IPS-20b (cell line): Measurements from ENCODE around the gene EDIL3.

ENCODE experiments used
- H3K27ac ChIP-seq: one replicate; pipeline ENCODE4 v1.5.1; 2013; ENCODE audit warnings: low read length
- H3K27me3 ChIP-seq: 2 replicates; pipeline ENCODE4 v1.6.1; 2013; ENCODE audit warnings: mild to moderate bottlenecking, low read length, inconsistent platforms; ENCODE audit not compliant: insufficient read depth
- H3K36me3 ChIP-seq: 2 replicates; pipeline ENCODE4 v1.6.1; 2013; ENCODE audit warnings: low read depth, mild to moderate bottlenecking, inconsistent platforms, low read length, moderate library complexity; ENCODE audit not compliant: insufficient read depth
- H3K4me1 ChIP-seq: 2 replicates; pipeline ENCODE4 v1.6.1; 2013; ENCODE audit warnings: mild to moderate bottlenecking, control low read depth, inconsistent platforms, low read length, moderate library complexity; ENCODE audit not compliant: insufficient read depth
- H3K4me3 ChIP-seq: 2 replicates; pipeline ENCODE4 v1.5.1; 2013; ENCODE audit warnings: mild to moderate bottlenecking, low read length, inconsistent platforms
- H3K9ac ChIP-seq: 2 replicates; pipeline ENCODE4 v1.6.1; 2013; ENCODE audit warnings: low read depth, mild to moderate bottlenecking, inconsistent platforms, low read length, moderate library complexity
- H3K9me3 ChIP-seq: 2 replicates; pipeline ENCODE4 v1.6.1; 2013; ENCODE audit warnings: mild to moderate bottlenecking, low read depth, low read length, inconsistent platforms; ENCODE audit not compliant: insufficient read depth

The EDIL3 gene

DNA sequence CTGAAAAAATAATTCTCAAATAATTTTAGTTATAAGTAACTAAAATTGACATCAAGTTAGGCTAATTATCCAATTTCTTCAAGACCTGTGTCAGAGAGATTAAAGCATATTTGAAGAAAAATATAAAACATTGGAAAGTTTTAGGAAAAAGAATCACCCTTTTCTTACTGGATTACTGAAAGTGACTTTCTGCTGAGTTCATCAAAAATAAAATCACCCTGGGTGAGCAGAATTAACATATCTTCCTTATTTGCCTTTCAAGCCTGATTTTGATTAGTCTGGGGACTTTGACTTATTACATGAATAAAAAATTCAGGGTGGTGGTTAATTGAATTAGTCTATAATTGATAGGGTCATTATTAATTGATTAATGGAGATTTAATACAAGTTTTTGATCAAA, 411.8 kb downstream of the EDIL3 start:
- Histone ChIP-seq H3K4me1 (peaks cover 21% of the 10 kb centered on the region), H3K36me3 (no peaks in the 10 kb centered on the region), H3K27ac (no peak overlapping the region), H3K4me3 (no peak overlapping the region), H3K9me3 (no peaks in the 10 kb centered on the region), H3K27me3 (no peaks in the 10 kb centered on the region), H3K9ac (no peak overlapping the region)

DNA sequence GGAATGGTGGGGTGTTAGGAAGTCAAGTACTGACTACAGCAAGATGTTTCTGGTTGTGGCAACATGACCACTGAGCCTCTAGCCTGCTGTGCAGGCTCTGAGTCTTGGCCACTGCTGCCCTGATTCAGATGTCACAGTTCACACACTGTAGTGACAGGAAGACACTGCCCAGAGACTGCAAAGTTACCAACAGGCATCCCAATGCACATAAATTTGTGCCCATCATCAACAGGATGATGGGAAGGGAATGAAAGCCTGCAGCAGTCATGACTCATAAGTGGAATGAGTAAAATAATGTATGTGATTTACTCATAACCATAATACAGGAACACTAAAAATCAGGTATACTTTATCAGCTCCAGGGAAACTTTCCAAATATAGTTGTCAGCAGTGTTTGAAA, 412.4 kb downstream of the EDIL3 start:
- no peaks in the 10 kb centered on the region for H3K27me3 ChIP-seq
- no peaks in the 10 kb centered on the region for H3K9me3 ChIP-seq
- H3K9ac ChIP-seq, result peak overlapping the region; percentile 32; the same call in 1 of the 2 replicates
- no peak overlapping the region for H3K27ac ChIP-seq
- no peaks in the 10 kb centered on the region for H3K36me3 ChIP-seq
- peaks cover 21% of the 10 kb centered on the region for H3K4me1 ChIP-seq
- no peak overlapping the region for H3K4me3 ChIP-seq

DNA sequence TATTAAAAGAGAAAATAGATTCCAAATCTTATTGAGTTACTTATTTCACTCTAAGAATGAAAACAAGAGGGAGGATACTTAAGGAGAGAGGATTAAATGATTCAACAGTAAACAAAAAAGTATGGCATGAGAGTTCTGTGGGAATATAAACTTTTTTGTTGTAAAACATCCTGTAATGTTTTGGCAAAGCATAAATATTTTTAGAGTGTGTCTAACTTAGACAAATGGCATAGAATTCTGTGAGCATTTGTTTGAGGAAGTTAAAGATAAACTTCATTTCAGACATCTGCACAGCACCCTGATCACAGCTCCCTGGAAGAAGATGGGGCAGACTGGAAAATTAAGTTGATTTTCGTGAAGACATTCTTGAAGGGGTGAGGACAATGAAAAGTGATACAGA, 417.3 kb downstream of the EDIL3 start:
- Histone ChIP-seq H3K9ac (no peak overlapping the region), H3K27ac (no peak overlapping the region), H3K27me3 (no peaks in the 10 kb centered on the region), H3K4me3 (no peak overlapping the region), H3K4me1 (peaks cover 3% of the 10 kb centered on the region; the same call in 1 of the 2 replicates), H3K9me3 (no peaks in the 10 kb centered on the region), H3K36me3 (no peaks in the 10 kb centered on the region)

DNA sequence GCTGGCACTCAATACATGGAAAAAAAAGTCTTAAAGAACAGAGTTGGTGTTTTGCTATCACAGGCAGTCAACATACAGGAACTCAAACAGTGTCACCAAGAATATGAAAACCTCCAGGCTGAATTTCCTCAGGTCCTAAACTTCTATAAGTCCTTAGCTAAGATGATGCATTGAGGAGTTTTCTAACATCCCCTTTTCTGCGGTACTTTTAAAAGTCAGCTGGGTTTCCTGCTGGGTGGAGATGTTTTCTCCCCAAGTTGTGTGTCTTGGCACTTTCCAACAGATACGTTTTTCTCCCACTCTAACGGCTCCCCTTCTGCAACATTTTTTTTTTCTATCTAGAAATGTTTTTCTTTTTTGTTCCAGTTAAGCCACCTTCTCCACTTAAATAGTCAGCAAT, 419.2 kb downstream of the EDIL3 start:
- H3K4me1 ChIP-seq, result no peaks in the 10 kb centered on the region
- no peaks in the 10 kb centered on the region for H3K36me3 ChIP-seq
- H3K27me3 ChIP-seq, result no peaks in the 10 kb centered on the region
- H3K9me3 ChIP-seq, result no peaks in the 10 kb centered on the region
- no peak overlapping the region for H3K27ac ChIP-seq
- no peak overlapping the region for H3K9ac ChIP-seq
- no peak overlapping the region for H3K4me3 ChIP-seq

DNA sequence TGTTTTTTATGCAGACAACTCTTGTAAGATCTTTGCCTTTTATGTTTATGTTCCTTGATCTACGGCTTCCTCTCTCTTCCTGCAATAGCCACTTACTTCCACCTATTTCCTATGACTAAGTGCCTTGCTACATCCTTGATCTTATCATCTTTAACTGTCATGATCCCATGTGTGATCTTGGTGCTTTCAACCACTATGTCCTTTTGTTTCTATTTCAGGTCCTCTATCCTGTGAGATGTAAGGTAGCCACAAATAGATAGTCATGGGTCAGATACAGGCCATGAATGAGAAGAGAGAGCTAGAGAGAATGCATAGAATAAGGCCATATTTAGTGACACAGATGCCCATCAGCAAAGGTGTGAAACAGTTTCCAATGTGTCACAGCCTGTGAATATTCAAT, 420.4 kb downstream of the EDIL3 start:
- Histone ChIP-seq H3K9me3 (no peaks in the 10 kb centered on the region), H3K36me3 (no peaks in the 10 kb centered on the region), H3K4me3 (no peak overlapping the region), H3K27ac (no peak overlapping the region), H3K27me3 (no peaks in the 10 kb centered on the region), H3K4me1 (no peaks in the 10 kb centered on the region), H3K9ac (no peak overlapping the region)

DNA sequence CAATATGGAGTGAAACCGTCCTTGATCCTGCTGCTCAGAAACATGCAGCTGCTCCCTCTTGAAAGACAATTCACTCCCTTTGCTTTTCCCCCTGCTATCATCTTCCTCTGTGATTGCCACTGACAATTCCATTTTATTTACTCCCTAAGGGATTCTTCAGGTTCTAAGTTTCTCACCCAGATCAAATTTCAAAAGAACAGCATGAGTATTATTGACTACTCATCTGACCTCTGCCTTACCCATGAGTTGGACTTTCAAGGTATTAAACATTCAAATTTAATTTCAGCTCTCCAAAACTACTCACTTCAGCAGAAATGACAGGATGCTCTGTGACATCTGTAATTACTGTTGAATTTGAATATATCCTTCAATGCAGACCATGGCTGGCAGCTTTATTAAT, 427.5 kb downstream of the EDIL3 start:
- no peak overlapping the region for H3K4me3 ChIP-seq
- no peaks in the 10 kb centered on the region for H3K9me3 ChIP-seq
- no peak overlapping the region for H3K27ac ChIP-seq
- H3K4me1 ChIP-seq, result peaks cover 4% of the 10 kb centered on the region; the same call in 1 of the 2 replicates
- H3K9ac ChIP-seq, result no peak overlapping the region
- no peaks in the 10 kb centered on the region for H3K27me3 ChIP-seq
- no peaks in the 10 kb centered on the region for H3K36me3 ChIP-seq

DNA sequence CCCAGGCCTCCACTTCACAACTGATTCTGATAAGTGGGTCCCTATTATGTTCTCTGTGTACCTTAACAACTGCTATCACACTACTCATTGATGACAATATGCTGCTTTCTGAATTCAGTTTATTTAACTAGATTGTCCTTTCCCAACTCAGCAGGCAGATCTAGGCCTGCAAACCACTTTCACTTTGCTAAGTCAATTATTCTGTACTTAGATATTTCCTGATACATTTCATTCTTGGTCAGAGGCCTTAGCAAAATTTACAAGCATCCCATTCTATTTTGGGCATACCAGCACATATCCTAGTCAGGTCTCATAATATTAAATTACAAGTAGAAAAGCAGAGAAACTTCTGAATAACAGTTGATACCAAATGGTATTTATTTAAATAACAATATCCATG, 428.3 kb downstream of the EDIL3 start:
- H3K9ac ChIP-seq, result no peak overlapping the region
- H3K4me3 ChIP-seq, result no peak overlapping the region
- H3K4me1 ChIP-seq, result peaks cover 4% of the 10 kb centered on the region; the same call in 1 of the 2 replicates
- no peak overlapping the region for H3K27ac ChIP-seq
- H3K27me3 ChIP-seq, result no peaks in the 10 kb centered on the region
- no peaks in the 10 kb centered on the region for H3K9me3 ChIP-seq
- H3K36me3 ChIP-seq, result no peaks in the 10 kb centered on the region

DNA sequence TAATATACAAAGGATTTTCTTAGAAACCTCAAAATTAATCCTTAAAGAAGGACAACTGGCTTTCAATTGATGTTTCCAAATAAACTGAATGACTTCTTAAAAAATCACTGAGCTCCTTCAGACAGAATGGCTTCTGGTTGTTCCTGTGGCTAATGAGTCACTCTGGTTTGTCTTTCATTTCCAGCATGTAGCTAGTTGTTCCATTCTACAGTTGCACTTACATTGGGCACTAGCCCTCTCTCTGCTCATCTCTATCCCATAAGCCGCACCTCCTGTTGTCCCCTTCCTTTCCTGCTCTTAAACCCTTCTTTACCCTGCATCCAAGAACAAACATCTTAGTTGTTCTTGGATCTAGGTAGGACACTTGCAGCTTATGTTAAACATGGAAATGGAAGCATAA, 428.8 kb downstream of the EDIL3 start:
- H3K9me3 ChIP-seq, result no peaks in the 10 kb centered on the region
- H3K36me3 ChIP-seq, result no peaks in the 10 kb centered on the region
- peaks cover 4% of the 10 kb centered on the region; the same call in 1 of the 2 replicates for H3K4me1 ChIP-seq
- no peaks in the 10 kb centered on the region for H3K27me3 ChIP-seq
- no peak overlapping the region for H3K27ac ChIP-seq
- no peak overlapping the region for H3K9ac ChIP-seq
- H3K4me3 ChIP-seq, result no peak overlapping the region

DNA sequence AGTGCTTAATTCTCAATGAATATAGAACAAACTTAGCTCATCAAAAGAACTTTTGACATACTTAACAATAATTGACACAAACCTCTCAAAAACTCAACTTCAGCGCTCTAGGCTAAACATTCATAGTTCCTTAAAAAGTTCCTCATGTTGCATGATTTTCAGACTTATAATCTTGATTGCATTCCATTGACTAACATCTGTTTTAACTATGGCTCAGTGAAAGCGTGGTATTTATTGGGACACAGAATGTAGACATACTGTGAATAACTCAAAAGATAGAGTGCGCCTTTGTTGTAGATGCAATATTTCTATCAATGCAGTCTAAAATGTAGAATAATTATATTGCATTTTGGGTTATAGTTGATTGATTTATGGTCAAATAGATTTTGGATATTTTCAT, 436.9 kb downstream of the EDIL3 start:
- Histone ChIP-seq H3K27me3 (no peaks in the 10 kb centered on the region), H3K4me1 (no peaks in the 10 kb centered on the region), H3K27ac (no peak overlapping the region), H3K9me3 (no peaks in the 10 kb centered on the region), H3K36me3 (no peaks in the 10 kb centered on the region), H3K4me3 (no peak overlapping the region), H3K9ac (no peak overlapping the region)

DNA sequence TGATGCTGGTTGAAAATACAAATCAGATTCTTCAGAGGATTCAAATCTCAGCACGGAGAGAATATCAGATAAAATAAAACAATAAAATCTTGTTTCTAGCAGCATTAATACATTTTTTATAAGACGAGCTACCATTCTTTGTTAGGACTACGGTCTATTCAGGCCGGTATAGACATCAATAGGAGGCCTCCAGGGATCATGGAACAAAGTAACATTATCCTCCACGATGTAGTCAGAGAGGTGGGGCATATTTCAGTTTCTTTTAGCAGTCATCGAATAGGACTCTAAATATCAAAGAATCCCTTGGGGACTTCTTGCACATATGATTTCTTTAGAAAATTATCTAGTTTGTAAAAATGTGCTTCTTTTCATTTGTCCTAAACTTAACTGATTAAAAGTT, 438.2 kb downstream of the EDIL3 start:
- Histone ChIP-seq H3K9ac (no peak overlapping the region), H3K27ac (no peak overlapping the region), H3K27me3 (no peaks in the 10 kb centered on the region), H3K36me3 (no peaks in the 10 kb centered on the region), H3K9me3 (no peaks in the 10 kb centered on the region), H3K4me1 (no peaks in the 10 kb centered on the region), H3K4me3 (no peak overlapping the region)

DNA sequence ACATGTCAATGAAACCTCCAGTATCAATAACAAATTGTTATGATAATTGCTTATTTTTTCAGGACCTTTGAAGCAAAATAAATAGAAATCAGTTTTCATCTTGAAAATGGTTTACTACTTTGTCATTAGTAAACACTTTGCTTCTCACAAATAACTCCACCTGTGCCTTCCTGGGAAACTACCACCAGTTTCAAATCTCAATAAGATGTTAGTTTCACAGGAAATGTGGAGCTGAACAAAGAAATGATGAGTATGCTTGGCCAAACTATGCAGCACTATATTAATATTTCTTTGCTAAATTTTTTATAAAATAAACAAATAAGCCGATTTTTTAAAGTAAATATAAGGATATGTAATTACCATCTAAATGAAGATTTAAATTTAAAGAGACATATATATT, 442.5 kb downstream of the EDIL3 start:
- no peak overlapping the region for H3K4me3 ChIP-seq
- no peaks in the 10 kb centered on the region for H3K9me3 ChIP-seq
- no peaks in the 10 kb centered on the region for H3K27me3 ChIP-seq
- no peak overlapping the region for H3K27ac ChIP-seq
- H3K9ac ChIP-seq, result no peak overlapping the region
- H3K36me3 ChIP-seq, result no peaks in the 10 kb centered on the region
- H3K4me1 ChIP-seq, result no peaks in the 10 kb centered on the region

DNA sequence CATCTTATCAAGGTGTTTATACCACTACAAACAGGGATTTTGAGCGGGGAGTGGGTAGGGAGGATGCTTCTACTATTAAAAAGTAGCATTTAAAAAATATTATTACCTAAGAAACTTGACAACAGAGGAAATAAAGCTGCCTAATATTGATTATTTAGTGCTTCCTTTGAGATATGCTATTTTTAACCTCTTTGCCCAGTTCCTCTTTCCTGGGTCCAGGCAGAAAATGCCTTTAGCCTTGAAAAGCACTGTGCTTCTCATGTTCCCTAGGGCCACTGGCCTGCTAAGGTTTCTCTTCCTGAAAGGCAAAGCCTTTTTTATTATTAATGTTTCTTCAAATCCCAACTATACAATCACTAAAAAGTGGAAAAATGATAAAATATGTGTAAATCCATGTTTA, 446.8 kb downstream of the EDIL3 start:
- Histone ChIP-seq H3K27me3 (no peaks in the 10 kb centered on the region), H3K4me1 (no peaks in the 10 kb centered on the region), H3K9ac (no peak overlapping the region), H3K27ac (no peak overlapping the region), H3K9me3 (no peaks in the 10 kb centered on the region), H3K4me3 (no peak overlapping the region), H3K36me3 (no peaks in the 10 kb centered on the region)

DNA sequence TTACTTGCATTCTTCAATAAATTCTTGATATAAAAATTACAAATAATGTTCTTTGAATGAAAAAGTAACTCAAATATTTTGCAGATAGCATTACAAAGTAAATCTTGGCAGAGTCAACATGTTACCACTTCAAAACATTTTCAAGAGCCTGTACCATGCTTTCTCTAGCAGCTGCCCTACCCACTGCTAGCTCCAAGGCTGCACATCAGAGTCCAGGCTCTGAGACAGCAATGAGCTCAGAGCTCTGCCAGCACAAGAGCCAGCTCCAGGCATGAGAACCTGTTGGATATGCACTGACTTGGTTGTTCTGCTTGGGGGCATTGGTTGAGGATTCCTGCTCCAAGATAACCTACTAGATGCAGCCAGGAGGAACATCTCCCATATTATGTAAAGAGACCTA, 452.7 kb downstream of the EDIL3 start:
- H3K4me1 ChIP-seq, result no peaks in the 10 kb centered on the region
- no peaks in the 10 kb centered on the region for H3K36me3 ChIP-seq
- H3K4me3 ChIP-seq, result no peak overlapping the region
- H3K9ac ChIP-seq, result no peak overlapping the region
- H3K9me3 ChIP-seq, result no peaks in the 10 kb centered on the region
- H3K27me3 ChIP-seq, result no peaks in the 10 kb centered on the region
- no peak overlapping the region for H3K27ac ChIP-seq
